ENCODE data around the gene HIKESHI.

HIKESHI gene

DNA sequence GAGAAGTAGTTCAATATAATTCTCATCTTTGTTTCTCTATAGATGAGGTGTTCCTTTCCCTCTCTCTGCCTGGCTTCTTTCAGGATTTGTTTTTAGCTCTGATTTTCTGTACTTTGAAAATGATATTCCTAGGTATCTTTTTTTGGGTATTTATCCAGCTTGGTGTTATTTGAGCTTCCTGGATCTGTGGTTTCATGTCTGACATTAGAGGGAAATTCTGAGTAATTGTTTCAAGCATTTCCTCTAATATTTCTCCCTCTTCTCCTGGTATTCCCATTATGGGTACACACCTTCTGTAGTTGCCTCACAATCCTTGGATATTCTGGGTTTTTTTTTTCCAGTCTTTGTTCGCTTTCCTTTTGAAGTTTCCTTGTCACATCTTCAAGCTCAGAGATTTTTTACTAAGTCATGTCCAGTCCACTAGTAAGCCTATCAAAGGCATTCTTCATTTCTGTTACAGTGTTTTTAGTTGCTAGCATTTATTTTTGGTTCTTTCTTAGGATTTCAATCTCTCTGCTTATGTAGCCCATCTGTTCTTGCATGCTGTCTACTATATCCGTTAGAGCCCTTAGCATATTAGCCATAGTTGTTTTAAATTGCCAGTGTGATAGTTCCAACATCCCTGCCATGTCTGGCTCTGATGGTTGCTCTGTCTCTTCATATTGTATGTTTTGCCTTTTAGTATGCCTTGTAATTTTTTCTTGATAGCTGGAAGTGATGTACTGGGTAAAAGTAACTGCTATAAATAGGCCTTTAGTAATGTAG is 78.4 kb downstream of the HIKESHI start:
- DNase-seq: no peak

DNA sequence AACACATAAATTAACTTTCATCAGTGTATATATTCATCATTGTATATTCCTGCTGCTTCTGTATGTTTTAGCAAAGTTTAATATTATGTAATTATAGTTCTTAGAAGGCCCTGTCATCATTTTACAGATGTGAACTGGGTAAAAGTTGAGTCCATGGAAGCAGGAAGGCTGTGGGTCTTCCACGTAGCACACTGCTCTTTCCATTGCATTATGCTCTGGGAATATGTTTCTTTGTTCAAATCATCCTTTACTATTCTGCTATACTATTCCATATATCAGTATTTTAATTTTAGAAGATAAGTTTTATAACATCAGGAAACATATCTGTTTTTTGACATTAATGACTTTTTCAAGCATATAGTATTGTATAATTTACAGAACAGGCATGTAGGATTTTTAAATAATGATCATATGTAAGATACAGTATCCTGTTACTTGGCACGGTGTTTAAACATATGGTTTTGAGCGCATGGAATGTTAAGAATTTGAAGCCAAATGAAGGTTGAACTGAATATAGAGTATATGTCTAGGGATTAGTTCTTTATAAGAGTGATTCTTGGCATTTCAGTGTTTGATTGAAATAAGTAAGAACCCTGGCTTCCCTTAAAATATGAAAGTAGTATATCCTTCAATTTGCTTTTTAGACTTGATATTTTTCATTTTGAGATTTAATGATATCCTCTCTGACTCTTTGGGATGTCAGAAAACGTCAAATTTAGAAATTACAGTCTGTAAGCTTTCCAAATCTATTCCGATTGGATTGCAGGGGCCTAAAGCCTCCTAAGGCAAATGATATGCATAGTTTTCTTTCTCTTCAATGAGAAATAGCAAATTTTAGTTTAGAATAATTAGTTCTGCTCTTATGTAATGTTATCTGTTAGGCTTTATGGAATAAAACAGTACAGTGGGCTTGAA is 81.3 kb downstream of the HIKESHI start:
- DNase-seq: no peak

DNA sequence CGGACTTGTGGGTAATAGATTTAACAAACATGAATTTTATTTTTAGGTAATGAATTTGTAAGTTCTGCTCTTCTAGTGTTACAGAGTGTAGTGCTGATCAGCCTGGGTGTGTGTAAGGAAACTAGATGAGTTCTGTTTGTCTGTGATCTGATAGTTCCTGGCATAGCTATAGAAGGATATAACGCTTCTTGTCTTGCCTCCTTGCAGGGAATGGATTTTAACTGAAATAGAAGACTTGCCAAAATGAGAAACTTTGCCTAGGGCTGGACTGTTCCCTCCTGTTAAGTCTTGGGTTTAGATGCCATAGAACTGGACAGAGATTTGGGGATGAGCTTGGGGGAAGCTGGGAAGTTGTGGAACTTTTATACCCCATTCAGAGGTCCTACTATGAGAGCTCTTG is 84.2 kb downstream of the HIKESHI start:
- no peak for DNase-seq

DNA sequence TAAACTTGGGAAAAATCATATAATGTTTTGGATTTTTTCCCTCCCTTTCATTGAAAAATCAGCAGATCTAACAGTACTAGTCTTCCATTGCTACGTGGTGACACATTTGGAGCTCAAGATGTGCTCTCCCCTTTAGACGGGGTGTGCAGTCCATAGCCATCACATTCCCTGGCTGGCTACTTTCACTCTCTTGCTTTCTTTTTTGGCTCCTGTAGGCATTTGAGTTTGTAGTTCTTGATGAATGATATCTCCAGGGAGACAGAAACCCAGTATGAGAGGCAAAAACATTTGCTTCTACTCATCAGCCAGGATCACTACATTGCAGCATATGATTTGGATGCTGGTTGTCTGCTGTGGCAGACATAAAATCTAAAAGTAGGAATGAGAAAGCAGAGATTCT is 84.7 kb downstream of the HIKESHI start:
- DNase-seq: no peak

DNA sequence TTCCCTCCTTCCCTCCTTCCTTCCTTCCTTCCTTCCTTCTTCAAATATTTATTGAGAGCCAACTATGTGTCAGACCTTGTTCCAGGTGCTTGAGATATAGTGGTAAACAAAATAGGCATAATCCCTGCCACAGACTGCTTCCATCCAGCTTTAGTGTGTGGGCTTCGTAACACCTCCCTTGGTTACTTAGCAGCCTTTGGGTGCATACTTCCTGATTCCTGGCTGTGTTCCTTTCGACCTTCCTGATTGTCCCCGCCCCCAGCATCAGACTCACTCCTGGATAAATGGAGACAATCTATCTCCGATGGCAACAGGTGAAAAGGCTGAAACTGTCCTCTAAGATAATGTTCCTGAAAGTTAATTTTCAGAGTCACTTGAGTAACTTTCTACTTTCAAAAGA is 86.2 kb downstream of the HIKESHI start:
- DNase-seq: no peak

DNA sequence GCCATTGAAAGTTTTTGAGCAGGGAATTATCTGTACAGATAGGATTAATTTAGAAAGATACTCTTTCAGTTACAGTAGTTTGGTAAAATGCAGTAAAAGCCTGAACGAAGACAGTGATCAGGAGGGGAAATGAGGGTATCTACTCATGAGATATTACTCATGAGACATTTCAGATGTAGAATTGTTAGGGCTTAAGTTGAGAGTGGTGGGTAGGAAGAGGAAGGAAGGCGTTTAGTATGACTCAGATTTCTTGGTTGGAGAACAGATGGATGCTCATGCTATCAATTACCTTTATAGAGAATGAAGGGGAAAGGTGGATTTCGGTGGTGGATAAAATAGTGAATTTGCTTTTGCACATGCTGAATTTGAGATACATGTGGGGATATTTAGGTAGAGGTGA is 88.4 kb downstream of the HIKESHI start:
- DNase-seq: no peak

DNA sequence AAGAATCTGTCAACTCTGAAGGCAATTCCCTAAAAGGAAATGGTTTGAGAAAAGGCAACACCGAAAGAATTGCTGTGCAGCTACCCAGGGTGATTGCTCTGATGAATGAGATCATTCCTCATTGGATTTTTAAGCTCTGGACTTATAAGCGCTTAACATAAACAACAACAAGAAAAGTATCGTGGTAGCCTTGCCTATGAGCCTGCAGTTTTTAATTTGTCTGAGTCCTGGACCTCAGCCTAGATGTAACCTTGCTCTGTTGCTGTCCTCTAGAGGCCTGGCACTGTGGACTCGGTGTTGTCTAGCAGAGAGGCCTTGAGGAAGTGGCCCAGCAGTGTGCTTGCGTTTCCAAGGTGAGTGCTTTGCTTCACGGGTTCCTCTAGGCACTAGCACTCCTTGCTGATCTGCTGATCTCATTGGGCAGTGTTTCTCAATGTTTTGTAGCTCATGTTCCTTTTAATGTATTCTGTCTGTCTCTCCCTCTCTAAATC is 93.1 kb downstream of the HIKESHI start:
- DNase-seq: no peak
